ENCODE data around the gene CCDC91.

DNA sequence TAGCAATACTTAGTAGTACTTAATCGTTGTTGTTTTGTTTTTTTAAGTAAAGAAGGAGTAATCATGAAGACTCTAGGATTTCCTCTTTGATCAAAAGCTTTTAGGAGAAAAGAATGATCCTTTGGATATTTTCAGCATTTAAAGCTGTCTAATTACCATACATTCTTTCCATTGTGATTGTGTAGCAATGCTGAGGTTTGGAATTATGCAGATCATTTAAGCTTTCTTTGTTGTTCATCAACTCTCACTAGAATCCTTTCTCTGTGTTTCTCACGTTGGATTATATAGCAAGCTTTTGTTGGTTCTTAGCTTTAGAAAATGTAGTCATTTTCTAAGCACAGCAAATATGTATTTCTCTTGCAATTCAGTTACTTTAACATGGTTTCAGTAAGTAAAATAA lies 25.8 kb downstream of the CCDC91 start:
- TF ChIP-seq, protein P1, sequence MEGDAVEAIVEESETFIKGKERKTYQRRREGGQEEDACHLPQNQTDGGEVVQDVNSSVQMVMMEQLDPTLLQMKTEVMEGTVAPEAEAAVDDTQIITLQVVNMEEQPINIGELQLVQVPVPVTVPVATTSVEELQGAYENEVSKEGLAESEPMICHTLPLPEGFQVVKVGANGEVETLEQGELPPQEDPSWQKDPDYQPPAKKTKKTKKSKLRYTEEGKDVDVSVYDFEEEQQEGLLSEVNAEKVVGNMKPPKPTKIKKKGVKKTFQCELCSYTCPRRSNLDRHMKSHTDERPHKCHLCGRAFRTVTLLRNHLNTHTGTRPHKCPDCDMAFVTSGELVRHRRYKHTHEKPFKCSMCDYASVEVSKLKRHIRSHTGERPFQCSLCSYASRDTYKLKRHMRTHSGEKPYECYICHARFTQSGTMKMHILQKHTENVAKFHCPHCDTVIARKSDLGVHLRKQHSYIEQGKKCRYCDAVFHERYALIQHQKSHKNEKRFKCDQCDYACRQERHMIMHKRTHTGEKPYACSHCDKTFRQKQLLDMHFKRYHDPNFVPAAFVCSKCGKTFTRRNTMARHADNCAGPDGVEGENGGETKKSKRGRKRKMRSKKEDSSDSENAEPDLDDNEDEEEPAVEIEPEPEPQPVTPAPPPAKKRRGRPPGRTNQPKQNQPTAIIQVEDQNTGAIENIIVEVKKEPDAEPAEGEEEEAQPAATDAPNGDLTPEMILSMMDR (IDR thresholded peaks at IDR 0.05), result no peak
- no peak for TF ChIP-seq POLR2A (IDR thresholded peaks at IDR 0.05)
